Measurements from ENCODE around the gene PRPF40B.

Gene PRPF40B

GRCh38 chr12:49644620-49644994 is 21.2 kb downstream of the PRPF40B start:
- H2BK5ac ChIP-seq (ENCODE audit: low read depth, low read length, poor library complexity) = no peak overlapping the region
- H3K79me2 ChIP-seq (ENCODE audit: control insufficient read depth, insufficient read depth, low read length, poor library complexity) = peaks cover 2% of the 10 kb centered on the region
- H3K9me3 ChIP-seq (ENCODE audit: insufficient read depth, low read depth, low read length) = no peaks in the 10 kb centered on the region
- DNase-seq = peak; percentile 71 to 82
- no peak overlapping the region for H3K23ac ChIP-seq (ENCODE audit: low read length)
- H3K4me1 ChIP-seq (ENCODE audit: control insufficient read depth in 1 of 2, insufficient read depth in 2 of 2, low read length in 2 of 2) = peaks cover 25 to 26% of the 10 kb centered on the region in 2 experiments
- peak overlapping the region; percentile 6 for H2BK120ac ChIP-seq (ENCODE audit: insufficient read depth, low read length, poor library complexity)
- H3K79me1 ChIP-seq (ENCODE audit: low read length) = peaks cover 6% of the 10 kb centered on the region
- no peak overlapping the region for H3K4ac ChIP-seq (ENCODE audit: low read depth, low read length)
- no peak overlapping the region for H3K9ac ChIP-seq (ENCODE audit: low read length)
- no peak overlapping the region for H2AFZ ChIP-seq (ENCODE audit: insufficient read depth, low read length, poor library complexity)
- no peak overlapping the region for H3K27ac ChIP-seq (ENCODE audit: low read depth, low read length)
- H4K91ac ChIP-seq (ENCODE audit: low read depth, low read length) = peak overlapping the region; percentile 48
- no peak overlapping the region for H3K18ac ChIP-seq (ENCODE audit: low read length)
- no CpG with 5 or more reads among the region's 2 CpGs for WGBS (ENCODE audit: extremely low coverage, insufficient coverage, insufficient read length)
- no peaks in the 10 kb centered on the region for H3K27me3 ChIP-seq (ENCODE audit: insufficient read depth, low read length)
- H3K4me2 ChIP-seq (ENCODE audit: low read length) = no peak overlapping the region
- no peak overlapping the region for H3K4me3 ChIP-seq (ENCODE audit: low read depth, low read length)
- no peak overlapping the region for H2AK5ac ChIP-seq (ENCODE audit: low read length)
- peak overlapping the region; percentile 15 for H4K8ac ChIP-seq (ENCODE audit: low read depth, low read length)
- H3K14ac ChIP-seq (ENCODE audit: low read length) = no peak overlapping the region
- peaks cover 24 to 39% of the 10 kb centered on the region in 2 experiments for H3K36me3 ChIP-seq (ENCODE audit: control insufficient read depth in 1 of 2, insufficient read depth in 2 of 2, low read length in 2 of 2)
- peak overlapping the region; percentile 68 for H2BK12ac ChIP-seq (ENCODE audit: low read length)
- peak overlapping the region; percentile 13 for H4K12ac ChIP-seq (ENCODE audit: low read depth, low read length)

GRCh38 chr12:49645146-49646039 is 22.0 kb downstream of the PRPF40B start:
- H3K36me3 ChIP-seq (ENCODE audit: control insufficient read depth in 1 of 2, insufficient read depth in 2 of 2, low read length in 2 of 2) = peaks cover 25 to 47% of the 10 kb centered on the region in 2 experiments
- H3K4me1 ChIP-seq (ENCODE audit: control insufficient read depth in 1 of 2, insufficient read depth in 2 of 2, low read length in 2 of 2) = peaks cover 25 to 28% of the 10 kb centered on the region in 2 experiments
- no peak overlapping the region for H3K18ac ChIP-seq (ENCODE audit: low read length)
- H3K27ac ChIP-seq (ENCODE audit: low read depth, low read length) = no peak overlapping the region
- WGBS (ENCODE audit: extremely low coverage, insufficient coverage, insufficient read length) = no CpG with 5 or more reads among the region's 6 CpGs
- no peak overlapping the region for H3K9ac ChIP-seq (ENCODE audit: low read length)
- no peaks in the 10 kb centered on the region for H3K27me3 ChIP-seq (ENCODE audit: insufficient read depth, low read length)
- DNase-seq = no peak
- no peak overlapping the region for H3K4me2 ChIP-seq (ENCODE audit: low read length)
- H3K79me1 ChIP-seq (ENCODE audit: low read length) = peaks cover 6% of the 10 kb centered on the region
- no peak overlapping the region for H4K12ac ChIP-seq (ENCODE audit: low read depth, low read length)
- peak overlapping the region; percentile 26 for H2AK5ac ChIP-seq (ENCODE audit: low read length)
- peak overlapping the region; percentile 11 for H4K8ac ChIP-seq (ENCODE audit: low read depth, low read length)
- no peak overlapping the region for H3K4ac ChIP-seq (ENCODE audit: low read depth, low read length)
- no peak overlapping the region for H3K14ac ChIP-seq (ENCODE audit: low read length)
- no peak overlapping the region for H2BK120ac ChIP-seq (ENCODE audit: insufficient read depth, low read length, poor library complexity)
- H4K91ac ChIP-seq (ENCODE audit: low read depth, low read length) = no peak overlapping the region
- no peak overlapping the region for H3K23ac ChIP-seq (ENCODE audit: low read length)
- no peak overlapping the region for H2BK5ac ChIP-seq (ENCODE audit: low read depth, low read length, poor library complexity)
- no peaks in the 10 kb centered on the region for H3K9me3 ChIP-seq (ENCODE audit: insufficient read depth, low read depth, low read length)
- peaks cover 2% of the 10 kb centered on the region for H3K79me2 ChIP-seq (ENCODE audit: control insufficient read depth, insufficient read depth, low read length, poor library complexity)
- no peak overlapping the region for H3K4me3 ChIP-seq (ENCODE audit: low read depth, low read length)
- no peak overlapping the region for H2AFZ ChIP-seq (ENCODE audit: insufficient read depth, low read length, poor library complexity)
- no peak overlapping the region for H2BK12ac ChIP-seq (ENCODE audit: low read length)

- Histone ChIP-seq H3K9ac (ENCODE audit: low read length) (no peak overlapping the region), H2BK5ac (ENCODE audit: low read depth, low read length, poor library complexity) (no peak overlapping the region), H2BK12ac (ENCODE audit: low read length) (no peak overlapping the region), H4K8ac (ENCODE audit: low read depth, low read length) (no peak overlapping the region), H3K23ac (ENCODE audit: low read length) (no peak overlapping the region), H3K18ac (ENCODE audit: low read length) (no peak overlapping the region), H3K27ac (ENCODE audit: low read depth, low read length) (no peak overlapping the region), H3K4me1 (ENCODE audit: control insufficient read depth in 1 of 2, insufficient read depth in 2 of 2, low read length in 2 of 2) (peaks cover 25 to 28% of the 10 kb centered on the region in 2 experiments), H3K4me3 (ENCODE audit: low read depth, low read length) (no peak overlapping the region), H3K4ac (ENCODE audit: low read depth, low read length) (no peak overlapping the region), H3K27me3 (ENCODE audit: insufficient read depth, low read length) (no peaks in the 10 kb centered on the region), H4K12ac (ENCODE audit: low read depth, low read length) (no peak overlapping the region), H2AK5ac (ENCODE audit: low read length) (no peak overlapping the region), H4K91ac (ENCODE audit: low read depth, low read length) (no peak overlapping the region), H3K79me1 (ENCODE audit: low read length) (peaks cover 6% of the 10 kb centered on the region), H3K36me3 (ENCODE audit: control insufficient read depth in 1 of 2, insufficient read depth in 2 of 2, low read length in 2 of 2) (peaks cover 25 to 54% of the 10 kb centered on the region in 2 experiments), H2BK120ac (ENCODE audit: insufficient read depth, low read length, poor library complexity) (no peak overlapping the region), H3K4me2 (ENCODE audit: low read length) (no peak overlapping the region), H3K14ac (ENCODE audit: low read length) (no peak overlapping the region), H2AFZ (ENCODE audit: insufficient read depth, low read length, poor library complexity) (no peak overlapping the region), H3K9me3 (ENCODE audit: insufficient read depth, low read depth, low read length) (no peaks in the 10 kb centered on the region), H3K79me2 (ENCODE audit: control insufficient read depth, insufficient read depth, low read length, poor library complexity) (peaks cover 2% of the 10 kb centered on the region)
- WGBS (ENCODE audit: extremely low coverage, insufficient coverage, insufficient read length) = no CpG with 5 or more reads among the region's 7 CpGs
- DNase-seq = no peak
These were observed 23.0 kb downstream of the PRPF40B start for GRCh38 chr12:49646331-49646830.

- Histone ChIP-seq H3K9ac (ENCODE audit: low read length) (no peak overlapping the region), H3K4me2 (ENCODE audit: low read length) (no peak overlapping the region), H3K23ac (ENCODE audit: low read length) (no peak overlapping the region), H3K4me1 (ENCODE audit: control insufficient read depth in 1 of 2, insufficient read depth in 2 of 2, low read length in 2 of 2) (peaks cover 19 to 23% of the 10 kb centered on the region in 2 experiments), H3K27ac (ENCODE audit: low read depth, low read length) (no peak overlapping the region), H2AFZ (ENCODE audit: insufficient read depth, low read length, poor library complexity) (no peak overlapping the region), H3K18ac (ENCODE audit: low read length) (no peak overlapping the region), H3K79me1 (ENCODE audit: low read length) (peaks cover 5% of the 10 kb centered on the region), H4K12ac (ENCODE audit: low read depth, low read length) (no peak overlapping the region), H4K91ac (ENCODE audit: low read depth, low read length) (no peak overlapping the region), H3K27me3 (ENCODE audit: insufficient read depth, low read length) (no peaks in the 10 kb centered on the region), H3K4me3 (ENCODE audit: low read depth, low read length) (no peak overlapping the region), H2BK5ac (ENCODE audit: low read depth, low read length, poor library complexity) (no peak overlapping the region), H3K36me3 (ENCODE audit: control insufficient read depth in 1 of 2, insufficient read depth in 2 of 2, low read length in 2 of 2) (peaks cover 24 to 54% of the 10 kb centered on the region in 2 experiments), H3K14ac (ENCODE audit: low read length) (no peak overlapping the region), H2AK5ac (ENCODE audit: low read length) (no peak overlapping the region), H3K79me2 (ENCODE audit: control insufficient read depth, insufficient read depth, low read length, poor library complexity) (peaks cover under 1% of the 10 kb centered on the region), H4K8ac (ENCODE audit: low read depth, low read length) (no peak overlapping the region), H2BK120ac (ENCODE audit: insufficient read depth, low read length, poor library complexity) (no peak overlapping the region), H2BK12ac (ENCODE audit: low read length) (no peak overlapping the region), H3K4ac (ENCODE audit: low read depth, low read length) (no peak overlapping the region), H3K9me3 (ENCODE audit: insufficient read depth, low read depth, low read length) (no peaks in the 10 kb centered on the region)
- WGBS (ENCODE audit: extremely low coverage, insufficient coverage, insufficient read length) = no CpG with 5 or more reads among the region's 12 CpGs
- no peak for DNase-seq
These were observed 23.7 kb downstream of the PRPF40B start for GRCh38 chr12:49646871-49647654.
